Hepatocyte (in vitro differentiated cells): ENCODE measurements around the gene PDK2.

Experiments
- CTCF ChIP-seq: fragments of 200-600 bp; sonication (generic); IDR thresholded peaks from 2 replicates; pipeline ENCODE4 v1.5.1; 2016; ENCODE audit warnings: antibody characterized with exemption, mild to moderate bottlenecking; ENCODE audit not compliant: poor library complexity
- EZH2 ChIP-seq: fragments of 200-600 bp; sonication (generic); IDR thresholded peaks from 2 replicates; pipeline ENCODE4 v1.6.1; 2016; ENCODE audit warnings: antibody characterized with exemption, mild to moderate bottlenecking, borderline replicate concordance
- EZH2phosphoT487 ChIP-seq: fragments of 200-600 bp; sonication (generic); IDR thresholded peaks from one replicate; pipeline ENCODE4 v1.6.1; 2018; ENCODE audit warnings: antibody characterized with exemption, mild to moderate bottlenecking, low read depth, moderate library complexity; ENCODE audit not compliant: unreplicated experiment, severe bottlenecking

GRCh38 chr17:50105811-50106210 lies 10.7 kb downstream of the PDK2 start:
- no peak for TF ChIP-seq CTCF
- no peak for TF ChIP-seq EZH2
- TF ChIP-seq EZH2phosphoT487, result no peak
